Measurements from ENCODE around the gene LARP1.

Gene LARP1

DNA sequence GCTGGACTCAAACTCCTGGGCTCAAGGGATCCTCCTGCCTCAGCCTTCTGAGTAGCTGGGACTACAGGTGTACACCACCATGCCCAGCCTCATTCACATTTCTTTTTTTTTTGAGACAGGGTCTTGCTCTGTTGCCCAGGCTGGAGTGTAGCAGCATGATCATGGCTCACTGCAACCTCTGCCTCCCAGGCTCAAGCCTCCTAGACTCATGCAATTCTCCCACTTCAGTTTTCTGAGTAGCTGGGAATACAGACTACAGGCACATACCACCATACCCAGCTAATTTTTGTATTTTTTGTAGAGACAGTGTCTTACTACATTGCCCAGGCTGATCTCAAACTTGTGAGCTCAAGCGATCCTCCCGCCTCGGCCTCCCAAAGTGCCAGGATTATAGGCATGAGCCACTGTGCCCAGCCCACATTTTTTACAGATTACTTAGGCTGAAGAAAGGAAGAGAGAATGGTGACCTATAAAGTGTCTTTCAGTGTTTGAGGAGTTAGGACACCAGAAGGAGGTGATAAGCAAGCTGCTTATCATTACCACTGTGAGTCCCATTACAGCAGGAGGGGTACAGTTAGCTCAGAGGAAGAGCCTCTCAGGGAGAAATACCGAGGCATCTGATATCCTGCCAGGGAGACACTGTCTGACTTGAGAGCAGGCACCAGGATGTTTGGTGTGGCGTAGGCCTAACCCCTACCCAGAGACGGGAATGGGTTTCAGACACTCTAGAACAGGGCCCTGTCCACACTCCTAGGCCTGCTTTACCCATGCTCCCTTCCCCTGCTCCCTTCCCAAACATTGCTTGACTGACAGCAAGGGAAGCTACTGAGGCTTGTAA is 85.5 kb downstream of the LARP1 start:
- Histone ChIP-seq H3K9ac (ENCODE audit: low read length in 2 of 2) (no peak overlapping the region), H3K4me3 (ENCODE audit: low read length in 2 of 2) (no peak overlapping the region), H3K4me1 (ENCODE audit: control insufficient read depth, insufficient read depth, low read length) (peaks cover 13% of the 10 kb centered on the region), H3K27me3 (ENCODE audit: control insufficient read depth in 1 of 2, insufficient read depth in 2 of 2, low read length in 2 of 2) (no peaks in the 10 kb centered on the region), H3K27ac (ENCODE audit: low read length) (no peak overlapping the region), H3K9me3 (ENCODE audit: control insufficient read depth in 2 of 2, low read length in 2 of 2) (no peaks in the 10 kb centered on the region), H3K36me3 (ENCODE audit: control insufficient read depth in 2 of 2, insufficient read depth in 2 of 2, low read length in 2 of 2) (peaks cover 3 to 10% of the 10 kb centered on the region in 2 donors)

DNA sequence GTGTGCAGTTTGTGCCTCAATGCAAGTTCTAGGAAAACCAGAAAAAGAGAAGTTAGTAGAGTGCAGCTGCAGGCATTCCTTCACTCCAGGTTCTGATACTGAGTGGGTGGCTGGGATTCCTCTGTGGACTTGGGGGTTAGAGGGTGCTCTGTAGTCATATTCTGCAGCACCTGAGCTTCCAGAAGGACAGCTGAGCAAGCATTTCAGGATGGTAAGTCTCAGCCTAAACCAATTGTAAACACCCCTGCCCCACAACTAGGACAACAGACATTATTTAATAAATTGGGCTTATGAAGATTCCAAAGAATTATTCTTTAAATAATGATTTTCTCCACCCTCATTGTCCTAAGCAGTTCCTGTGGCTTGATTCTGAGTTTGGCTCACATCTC is 86.1 kb downstream of the LARP1 start:
- Histone ChIP-seq H3K9me3 (ENCODE audit: control insufficient read depth in 2 of 2, low read length in 2 of 2) (no peaks in the 10 kb centered on the region), H3K4me3 (ENCODE audit: low read length in 2 of 2) (no peak overlapping the region), H3K27ac (ENCODE audit: low read length) (no peak overlapping the region), H3K36me3 (ENCODE audit: control insufficient read depth in 2 of 2, insufficient read depth in 2 of 2, low read length in 2 of 2) (peaks cover 3 to 10% of the 10 kb centered on the region in 2 donors), H3K9ac (ENCODE audit: low read length in 2 of 2) (no peak overlapping the region), H3K27me3 (ENCODE audit: control insufficient read depth in 1 of 2, insufficient read depth in 2 of 2, low read length in 2 of 2) (no peaks in the 10 kb centered on the region), H3K4me1 (ENCODE audit: control insufficient read depth, insufficient read depth, low read length) (peaks cover 10% of the 10 kb centered on the region)

DNA sequence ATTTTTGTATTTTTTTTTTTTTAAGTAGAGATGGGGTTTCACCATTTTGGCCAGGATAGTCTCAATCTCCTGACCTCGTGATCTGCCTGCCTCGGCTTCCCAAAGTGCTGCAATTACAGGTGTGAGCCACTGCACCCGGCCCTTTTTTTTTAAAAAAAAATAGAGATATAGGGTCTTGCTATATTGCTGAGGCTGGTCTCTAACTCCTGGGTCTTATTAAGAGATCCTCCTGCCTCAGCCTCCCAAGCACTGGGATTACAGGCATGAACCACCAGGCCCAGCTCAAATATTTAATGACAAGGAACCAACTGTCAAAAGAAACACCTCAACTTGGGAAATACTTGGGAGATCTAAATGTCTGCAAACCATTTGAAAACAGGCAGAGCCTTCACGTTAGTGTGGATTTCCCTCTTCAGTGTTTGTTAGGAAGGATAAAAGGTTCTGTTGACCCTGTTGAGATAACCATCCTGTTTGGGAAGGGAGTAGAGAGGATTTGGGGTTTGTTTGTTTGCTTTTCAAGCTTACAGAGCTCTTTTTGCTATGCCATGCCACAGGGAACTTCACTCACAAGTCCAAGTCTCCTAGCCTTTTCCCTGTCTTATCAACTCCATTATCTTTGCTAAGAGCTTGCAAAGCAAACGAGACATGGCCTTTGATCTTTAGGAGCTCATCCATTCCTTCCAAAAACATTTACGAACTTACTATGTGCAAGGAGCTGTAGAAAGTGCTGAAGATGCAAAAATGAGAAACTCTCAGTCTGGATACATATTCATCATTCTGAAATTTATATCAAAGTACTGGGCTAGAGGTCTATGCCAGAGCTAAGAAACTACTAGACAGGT is 87.7 kb downstream of the LARP1 start:
- Histone ChIP-seq H3K9ac (ENCODE audit: low read length in 2 of 2) (no peak overlapping the region), H3K4me3 (ENCODE audit: low read length in 2 of 2) (no peak overlapping the region), H3K27ac (ENCODE audit: low read length) (peak overlapping the region; percentile 25), H3K27me3 (ENCODE audit: control insufficient read depth in 1 of 2, insufficient read depth in 2 of 2, low read length in 2 of 2) (no peaks in the 10 kb centered on the region), H3K36me3 (ENCODE audit: control insufficient read depth in 2 of 2, insufficient read depth in 2 of 2, low read length in 2 of 2) (peaks cover 0 to 3% of the 10 kb centered on the region in 2 donors), H3K9me3 (ENCODE audit: control insufficient read depth in 2 of 2, low read length in 2 of 2) (no peaks in the 10 kb centered on the region), H3K4me1 (ENCODE audit: control insufficient read depth, insufficient read depth, low read length) (peaks cover 7% of the 10 kb centered on the region)

DNA sequence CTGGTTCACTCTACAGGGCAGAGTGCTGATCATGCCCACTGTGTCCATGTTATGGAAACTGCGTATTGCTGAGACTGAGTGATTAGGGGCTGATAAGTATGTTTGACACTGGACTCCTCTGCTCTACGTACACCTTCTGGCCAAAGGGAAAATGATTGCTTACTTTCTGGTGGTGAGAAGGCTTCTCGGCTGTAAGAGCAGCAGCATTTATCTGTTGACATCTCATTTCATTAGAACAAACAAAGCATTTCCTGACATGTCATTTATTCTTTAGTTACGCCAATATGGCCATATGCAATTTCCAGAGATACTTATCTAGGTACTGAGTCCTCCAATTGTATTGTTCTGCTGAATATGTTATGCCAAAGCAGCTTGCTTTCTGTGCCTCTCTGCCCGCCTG is 89.6 kb downstream of the LARP1 start:
- Histone ChIP-seq H3K4me1 (ENCODE audit: control insufficient read depth, insufficient read depth, low read length) (peaks cover 17% of the 10 kb centered on the region), H3K9ac (ENCODE audit: low read length in 2 of 2) (no peak overlapping the region), H3K27ac (ENCODE audit: low read length) (no peak overlapping the region), H3K36me3 (ENCODE audit: control insufficient read depth in 2 of 2, insufficient read depth in 2 of 2, low read length in 2 of 2) (peaks cover 3% of the 10 kb centered on the region in 2 donors), H3K9me3 (ENCODE audit: control insufficient read depth in 2 of 2, low read length in 2 of 2) (no peaks in the 10 kb centered on the region), H3K4me3 (ENCODE audit: low read length in 2 of 2) (no peak overlapping the region), H3K27me3 (ENCODE audit: control insufficient read depth in 1 of 2, insufficient read depth in 2 of 2, low read length in 2 of 2) (no peaks in the 10 kb centered on the region)

DNA sequence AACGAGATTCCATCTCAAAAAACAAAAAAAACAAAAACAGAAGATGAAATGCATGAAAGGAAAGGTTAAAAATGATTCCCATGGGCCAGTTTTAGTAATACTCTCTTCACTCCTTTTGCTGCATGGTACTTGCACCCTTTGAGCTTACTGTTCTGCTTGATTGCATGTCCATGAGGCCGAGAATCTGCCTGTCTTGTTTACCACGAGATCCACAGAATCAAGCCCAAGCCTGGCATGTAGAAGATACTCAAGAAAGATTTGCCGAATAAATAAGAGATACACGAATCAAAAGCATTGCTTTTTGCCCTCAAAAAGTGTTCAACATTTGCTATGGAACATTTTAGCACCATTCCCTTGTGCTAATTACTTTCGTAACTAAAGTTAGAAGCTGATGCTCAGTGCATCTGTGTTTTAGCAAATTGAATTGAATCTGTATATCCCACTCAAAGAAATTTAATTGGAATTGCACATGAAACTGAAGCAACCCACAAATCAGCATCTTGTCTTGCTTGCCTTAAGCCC is 94.1 kb downstream of the LARP1 start:
- H3K36me3 ChIP-seq (ENCODE audit: control insufficient read depth in 2 of 2, insufficient read depth in 2 of 2, low read length in 2 of 2): peaks cover 3% of the 10 kb centered on the region in 2 donors
- peak overlapping the region; percentile 87 for H3K27ac ChIP-seq (ENCODE audit: low read length)
- H3K27me3 ChIP-seq (ENCODE audit: control insufficient read depth in 1 of 2, insufficient read depth in 2 of 2, low read length in 2 of 2): no peaks in the 10 kb centered on the region
- H3K9me3 ChIP-seq (ENCODE audit: control insufficient read depth in 2 of 2, low read length in 2 of 2): no peaks in the 10 kb centered on the region
- H3K9ac ChIP-seq (ENCODE audit: low read length in 2 of 2): peak overlapping the region; percentile 80 to 88
- peak overlapping the region; percentile 98 for H3K4me3 ChIP-seq (ENCODE audit: low read length in 2 of 2)
- H3K4me1 ChIP-seq (ENCODE audit: control insufficient read depth, insufficient read depth, low read length): peaks cover 17% of the 10 kb centered on the region

GRCh38 chr5:154849791-154850201 is 94.6 kb downstream of the LARP1 start:
- H3K9me3 ChIP-seq (ENCODE audit: control insufficient read depth in 2 of 2, low read length in 2 of 2): no peaks in the 10 kb centered on the region
- H3K36me3 ChIP-seq (ENCODE audit: control insufficient read depth in 2 of 2, insufficient read depth in 2 of 2, low read length in 2 of 2): peaks cover 3% of the 10 kb centered on the region in 2 donors
- H3K4me3 ChIP-seq (ENCODE audit: low read length in 2 of 2): peak overlapping the region; percentile 98
- peak overlapping the region; percentile 80 to 88 for H3K9ac ChIP-seq (ENCODE audit: low read length in 2 of 2)
- no peaks in the 10 kb centered on the region for H3K27me3 ChIP-seq (ENCODE audit: control insufficient read depth in 1 of 2, insufficient read depth in 2 of 2, low read length in 2 of 2)
- peaks cover 15% of the 10 kb centered on the region for H3K4me1 ChIP-seq (ENCODE audit: control insufficient read depth, insufficient read depth, low read length)
- H3K27ac ChIP-seq (ENCODE audit: low read length): peak overlapping the region; percentile 87

GRCh38 chr5:154850255-154851062 is 95.3 kb downstream of the LARP1 start, which contains the start of gene FAXDC2:
TSS of gene FAXDC2 (minus strand) at chr5:154850603. CDS start at chr5:154838178, 12,425 bp downstream.
- Histone ChIP-seq H3K4me1 (ENCODE audit: control insufficient read depth, insufficient read depth, low read length) (peaks cover 10% of the 10 kb centered on the region), H3K27me3 (ENCODE audit: control insufficient read depth in 1 of 2, insufficient read depth in 2 of 2, low read length in 2 of 2) (no peaks in the 10 kb centered on the region)

DNA sequence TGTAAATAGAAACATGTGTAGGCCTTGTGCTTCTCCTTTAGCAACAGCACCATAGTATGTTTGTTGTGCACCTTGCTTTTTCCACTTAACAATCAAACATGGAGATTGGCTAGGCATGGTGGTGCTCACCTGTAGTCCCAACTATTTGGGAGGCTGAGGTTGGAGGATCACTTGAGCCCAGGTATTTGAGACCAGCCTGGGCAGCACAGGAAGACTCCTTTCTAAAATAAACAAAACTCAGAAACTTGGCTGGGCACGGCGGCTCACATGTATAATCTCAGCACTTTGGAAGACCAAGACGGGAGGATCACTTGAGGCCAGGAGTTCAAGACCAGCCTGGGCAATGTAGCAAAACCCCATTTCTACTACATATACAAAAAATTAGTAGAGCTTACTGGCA is 96.2 kb downstream of the LARP1 start:
- H3K9ac ChIP-seq (ENCODE audit: low read length in 2 of 2): no peak overlapping the region
- H3K36me3 ChIP-seq (ENCODE audit: control insufficient read depth in 2 of 2, insufficient read depth in 2 of 2, low read length in 2 of 2): peaks cover 0 to 3% of the 10 kb centered on the region in 2 donors
- H3K4me3 ChIP-seq (ENCODE audit: low read length in 2 of 2): no peak overlapping the region
- H3K27me3 ChIP-seq (ENCODE audit: control insufficient read depth in 1 of 2, insufficient read depth in 2 of 2, low read length in 2 of 2): no peaks in the 10 kb centered on the region
- H3K4me1 ChIP-seq (ENCODE audit: control insufficient read depth, insufficient read depth, low read length): peaks cover 10% of the 10 kb centered on the region
- H3K27ac ChIP-seq (ENCODE audit: low read length): peak overlapping the region; percentile 87
- no peaks in the 10 kb centered on the region for H3K9me3 ChIP-seq (ENCODE audit: control insufficient read depth in 2 of 2, low read length in 2 of 2)

More at GRCh38 chr5:154850255-154851062, 95.3 kb downstream of the LARP1 start, which contains the start of gene FAXDC2:
- peaks cover 0 to 3% of the 10 kb centered on the region in 2 donors for H3K36me3 ChIP-seq (ENCODE audit: control insufficient read depth in 2 of 2, insufficient read depth in 2 of 2, low read length in 2 of 2)
- peak within 1 kb of the TSS; percentile 80 to 88 for H3K9ac ChIP-seq (ENCODE audit: low read length in 2 of 2)
- H3K4me3 ChIP-seq (ENCODE audit: low read length in 2 of 2): peak within 1 kb of the TSS; percentile 98
- peak within 1 kb of the TSS; percentile 87 for H3K27ac ChIP-seq (ENCODE audit: low read length)
- no peaks in the 10 kb centered on the region for H3K9me3 ChIP-seq (ENCODE audit: control insufficient read depth in 2 of 2, low read length in 2 of 2)

- Histone ChIP-seq H3K9ac (ENCODE audit: low read length in 2 of 2) (peak overlapping the region; percentile 77 to 93), H3K27me3 (ENCODE audit: control insufficient read depth in 1 of 2, insufficient read depth in 2 of 2, low read length in 2 of 2) (no peaks in the 10 kb centered on the region), H3K4me1 (ENCODE audit: control insufficient read depth, insufficient read depth, low read length) (peaks cover 24% of the 10 kb centered on the region), H3K27ac (ENCODE audit: low read length) (peak overlapping the region; percentile 96), H3K9me3 (ENCODE audit: control insufficient read depth in 2 of 2, low read length in 2 of 2) (no peaks in the 10 kb centered on the region), H3K36me3 (ENCODE audit: control insufficient read depth in 2 of 2, insufficient read depth in 2 of 2, low read length in 2 of 2) (no peaks in the 10 kb centered on the region), H3K4me3 (ENCODE audit: low read length in 2 of 2) (peak overlapping the region; percentile 90 to 93)
Measured at GRCh38 chr5:154857530-154858296, 102.5 kb downstream of the LARP1 start.

All from stomach smooth muscle (tissue), 2 donors.